HS-27A (cell line): Measurements from ENCODE around the gene TMEM72.

Source experiments
- DNase-seq: peaks from one replicate; pipeline ENCODE4 v3.0.0-alpha.2; 2012; ENCODE audit warnings: low read depth, missing footprints

TMEM72 gene

DNA sequence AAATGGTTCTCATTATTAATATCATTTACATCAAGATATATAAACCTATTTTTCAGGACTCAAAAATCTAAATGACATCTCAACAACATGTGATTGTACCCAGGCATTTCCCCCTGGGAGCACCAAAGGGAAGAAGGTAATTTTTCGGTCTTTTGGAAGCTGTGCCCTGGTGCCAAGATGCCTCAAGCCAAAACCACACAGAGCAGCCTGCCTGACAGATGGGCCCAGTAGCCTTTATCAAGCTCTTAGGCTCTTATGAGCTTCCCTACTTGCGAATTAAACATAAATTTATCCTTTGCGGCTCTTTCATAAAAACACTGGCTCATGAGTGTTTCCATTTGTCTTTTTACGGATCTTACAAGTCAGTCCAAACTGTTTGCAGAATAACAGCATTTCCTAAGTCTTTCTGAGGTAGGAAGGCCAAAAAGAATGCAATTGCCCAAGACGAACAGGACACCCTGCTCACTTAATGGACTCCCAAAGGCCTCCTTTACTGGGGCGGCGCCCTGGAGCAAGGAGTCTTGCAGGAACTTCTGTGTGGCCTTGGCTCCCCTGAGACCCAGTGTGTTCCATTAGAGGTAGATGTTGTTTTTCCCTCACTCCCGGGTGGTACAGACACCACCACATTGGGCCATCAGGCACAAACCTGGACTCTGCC lies 44.4 kb downstream of the TMEM72 start:
- no peak for DNase-seq

DNA sequence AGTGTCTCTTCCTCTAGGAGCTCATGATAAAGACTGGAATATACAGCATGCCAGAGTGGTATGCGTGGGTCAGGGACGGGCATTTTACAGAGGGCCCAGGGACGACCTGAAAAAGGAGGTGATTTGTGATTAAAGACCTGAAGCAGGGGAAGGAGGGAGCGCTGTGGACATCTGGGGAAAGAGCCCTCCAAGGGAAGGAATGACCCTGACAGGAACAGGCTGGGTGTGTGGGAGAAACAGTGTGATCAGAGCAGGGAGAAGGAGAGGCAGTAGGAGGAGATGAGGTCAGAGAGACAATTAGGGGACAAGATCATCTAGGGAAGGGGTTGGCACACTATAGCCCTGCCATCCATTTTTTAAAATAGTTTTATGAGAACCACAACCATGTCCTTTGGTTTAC lies 45.1 kb downstream of the TMEM72 start:
- DNase-seq, result no peak

DNA sequence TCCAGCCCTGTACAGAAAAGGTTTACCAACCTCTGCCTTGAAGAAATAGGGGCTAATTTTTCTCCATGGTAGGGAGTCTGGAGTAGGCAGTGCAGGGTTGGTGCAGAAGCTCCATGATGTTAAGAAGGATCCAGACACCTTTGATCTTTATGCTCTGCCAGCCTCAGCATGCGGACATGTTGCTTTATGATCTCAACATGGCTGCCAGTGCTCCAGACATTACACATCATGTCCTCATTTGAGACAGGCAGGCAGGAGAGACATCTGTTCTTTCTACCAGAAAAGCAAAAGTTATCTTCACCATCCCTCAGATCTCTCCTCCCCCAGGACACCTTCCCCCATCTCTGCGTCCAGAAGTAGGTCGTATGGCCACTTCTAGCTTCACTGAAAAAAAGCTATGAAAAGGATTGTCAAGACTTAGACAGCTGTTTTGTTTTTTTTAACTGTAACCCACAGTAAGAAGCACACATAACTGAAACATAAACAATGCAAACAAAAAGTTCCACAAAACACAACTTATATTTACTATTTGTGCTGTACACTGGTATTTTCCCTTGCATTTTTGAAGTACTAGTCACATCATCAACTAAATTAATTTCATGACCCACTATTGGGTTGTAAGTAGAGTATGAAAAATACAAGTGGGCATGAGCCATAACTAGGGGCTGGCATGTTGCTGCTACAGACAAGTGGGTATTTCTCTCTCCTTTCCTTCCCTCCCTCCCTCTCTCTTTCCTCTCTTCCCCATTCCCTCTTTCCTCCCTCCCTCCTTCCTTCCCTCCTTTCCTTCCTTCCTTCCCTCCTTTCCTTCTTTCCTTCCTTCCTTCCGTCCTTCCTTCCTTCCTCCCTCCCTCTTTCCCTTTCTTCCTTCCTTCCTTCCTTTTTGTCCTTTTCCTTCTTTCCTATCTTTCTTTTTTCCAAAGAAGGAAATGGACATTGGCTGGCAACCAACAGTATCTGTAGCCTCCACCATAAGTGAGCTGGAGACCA lies 45.9 kb downstream of the TMEM72 start:
- no peak for DNase-seq

DNA sequence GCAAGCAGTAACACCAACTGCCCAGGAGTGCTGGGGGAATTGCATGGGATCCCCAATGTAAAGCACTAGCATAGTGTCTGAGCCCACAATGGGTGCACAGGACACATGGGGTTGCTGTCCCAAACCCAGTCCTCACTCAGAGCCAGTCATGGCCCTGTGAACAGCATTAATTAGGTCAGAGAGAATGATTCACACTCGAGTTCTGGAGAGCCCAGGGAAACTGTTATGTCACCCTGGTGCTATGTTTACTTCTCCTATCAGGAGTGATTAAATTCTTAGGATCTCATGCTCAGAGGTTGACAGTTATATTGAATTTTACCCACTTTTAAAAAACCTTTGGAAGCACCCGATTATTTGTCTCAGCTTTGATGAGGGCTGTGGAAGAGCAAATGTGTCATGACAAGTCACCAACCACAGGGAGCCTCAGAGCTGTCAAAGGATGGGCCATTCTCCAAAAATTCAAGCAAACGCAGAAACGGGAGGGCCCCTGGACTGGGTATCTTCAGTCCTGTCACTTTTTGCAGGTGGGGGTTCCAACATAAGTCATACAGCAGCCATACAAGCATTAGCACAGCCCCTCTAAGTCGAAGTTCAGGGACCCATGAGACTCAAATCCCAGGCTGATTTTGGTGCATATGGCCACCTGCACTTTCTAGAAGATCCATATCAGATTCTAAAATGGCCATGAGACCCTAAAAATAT lies 47.2 kb downstream of the TMEM72 start:
- no peak for DNase-seq

DNA sequence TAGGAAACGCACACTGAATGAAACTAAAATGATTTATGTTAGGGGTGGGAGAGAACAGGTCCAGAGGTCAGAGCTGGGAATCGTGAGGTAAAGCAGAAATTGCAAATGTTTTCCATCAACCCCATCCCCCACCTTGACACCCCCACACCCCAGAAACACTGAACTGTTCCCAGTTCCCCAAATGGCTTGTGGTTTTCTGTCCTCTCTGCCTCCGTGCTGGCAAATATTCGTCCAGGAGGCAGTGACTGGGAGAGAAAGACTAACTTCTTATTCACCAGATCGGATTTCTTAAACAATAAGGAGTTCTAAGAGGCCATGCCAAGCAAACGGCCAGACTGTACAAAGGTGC lies 47.7 kb downstream of the TMEM72 start:
- no peak for DNase-seq

DNA sequence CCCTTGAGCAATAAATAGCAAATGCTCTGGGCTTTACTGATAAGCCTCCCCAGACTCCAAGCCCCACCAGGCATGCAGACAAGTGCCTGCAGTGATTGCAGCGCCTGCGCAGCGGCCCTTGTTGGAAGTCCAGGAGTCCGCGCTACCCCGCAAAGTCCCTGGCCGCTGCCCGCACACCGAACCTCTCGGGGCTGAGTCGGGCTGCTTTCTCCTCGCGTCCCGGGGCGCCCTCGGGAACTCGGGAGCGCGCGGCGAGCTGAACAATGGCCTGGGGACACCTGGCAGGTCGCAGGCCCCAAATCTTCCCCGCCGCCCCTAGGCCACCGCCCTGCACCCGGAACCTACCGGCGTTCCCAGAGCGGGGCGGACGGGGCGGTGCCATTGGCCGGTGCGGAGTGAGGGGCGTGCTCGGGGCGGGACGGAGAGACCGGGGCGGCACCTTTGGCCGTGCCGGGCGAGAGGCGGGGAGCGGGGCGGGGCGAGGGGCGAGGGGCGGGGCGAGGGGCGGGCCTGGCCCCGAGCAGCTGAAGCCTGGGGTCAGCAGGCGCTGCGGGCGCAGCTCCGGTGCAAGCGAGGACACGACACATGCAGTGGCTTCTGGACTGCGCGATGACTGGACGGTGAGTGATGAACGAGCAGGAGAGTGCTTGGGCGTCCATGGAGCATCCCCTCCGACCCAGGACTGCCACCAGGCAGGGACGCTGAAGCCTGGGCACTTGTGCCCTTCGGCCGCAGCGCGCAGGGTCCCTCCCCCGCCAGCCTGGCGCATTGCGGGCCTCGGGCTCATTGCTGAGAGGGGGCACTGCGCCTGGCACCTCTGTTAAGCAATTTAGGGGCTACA lies 48.3 kb downstream of the TMEM72 start, which contains the start of gene RASSF4:
Gene RASSF4 (plus strand): TSS at position 556 of the 841 bp plus-strand sequence. CDS start 10,401 bp downstream, outside the sequence.
- no peak for DNase-seq

DNA sequence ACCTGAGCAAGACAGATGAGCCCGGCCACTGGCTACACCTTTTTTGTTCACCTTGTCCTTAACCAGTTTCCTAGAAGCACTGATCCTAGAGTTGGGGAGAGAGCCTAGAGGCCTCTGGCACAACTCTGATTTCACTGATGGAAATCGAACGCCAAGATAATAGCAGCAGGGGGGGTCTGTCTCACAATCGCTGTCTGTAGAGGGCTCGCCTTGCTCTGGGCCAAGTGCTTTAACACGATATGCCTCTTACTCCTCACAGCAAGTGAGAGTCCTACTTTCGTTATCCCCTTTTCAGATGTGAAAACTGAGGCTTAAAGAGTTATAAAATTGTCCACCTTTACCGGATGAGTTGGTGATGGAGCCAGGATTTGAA lies 48.9 kb downstream of the TMEM72 start:
- no peak for DNase-seq

DNA sequence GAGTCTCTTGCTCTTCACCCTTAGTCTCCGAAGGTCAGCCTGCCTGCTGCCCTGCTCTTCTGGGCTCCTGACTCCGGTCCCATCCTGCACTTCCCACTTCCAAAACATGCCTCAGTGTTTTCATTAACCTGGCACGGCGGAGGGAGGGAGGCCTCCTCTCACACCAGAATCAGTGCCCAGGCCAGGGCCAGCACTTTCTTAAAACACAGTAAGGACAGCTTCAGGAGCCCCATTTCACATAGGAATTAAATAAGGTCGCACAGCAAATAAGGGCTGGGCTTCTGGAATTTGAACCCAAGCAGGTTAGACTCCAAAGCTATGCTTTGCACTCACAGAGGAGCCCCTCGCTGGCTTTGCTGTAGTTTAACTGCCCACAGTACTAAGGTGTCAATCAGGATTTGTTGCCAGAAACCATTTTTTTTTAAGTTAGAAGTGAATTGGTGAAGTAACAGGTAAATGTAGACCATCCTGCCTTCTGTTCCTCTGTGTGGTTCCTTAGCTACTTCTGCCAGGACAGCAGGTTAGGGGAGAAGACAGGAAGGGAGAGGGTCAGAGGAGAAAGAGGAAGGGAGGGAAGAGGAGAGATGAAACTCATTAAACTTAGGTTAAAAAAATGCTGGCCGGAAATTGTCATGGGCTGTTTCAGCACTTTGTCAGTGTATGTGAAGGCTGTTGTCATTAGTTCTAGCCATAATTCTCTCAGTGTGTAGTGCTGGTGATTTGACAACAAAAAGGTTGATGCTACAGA lies 49.5 kb downstream of the TMEM72 start:
- no peak for DNase-seq

DNA sequence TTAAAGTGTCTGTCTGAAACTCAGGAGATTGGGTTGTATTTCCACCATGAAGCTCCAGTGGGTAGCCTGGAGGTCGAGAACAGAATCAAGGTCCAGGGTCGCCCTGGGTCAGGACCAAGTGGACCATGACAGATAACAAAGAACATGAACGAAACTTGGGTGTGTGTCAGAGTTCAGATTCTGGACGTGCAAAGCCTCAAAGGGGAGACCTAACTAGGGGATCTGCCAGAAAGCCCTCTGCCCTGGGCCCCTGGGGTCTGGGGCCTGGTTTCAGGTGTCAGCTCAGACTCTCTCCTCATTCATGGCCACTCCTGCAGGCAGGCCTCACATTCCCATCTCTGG lies 50.1 kb downstream of the TMEM72 start:
- no peak for DNase-seq

DNA sequence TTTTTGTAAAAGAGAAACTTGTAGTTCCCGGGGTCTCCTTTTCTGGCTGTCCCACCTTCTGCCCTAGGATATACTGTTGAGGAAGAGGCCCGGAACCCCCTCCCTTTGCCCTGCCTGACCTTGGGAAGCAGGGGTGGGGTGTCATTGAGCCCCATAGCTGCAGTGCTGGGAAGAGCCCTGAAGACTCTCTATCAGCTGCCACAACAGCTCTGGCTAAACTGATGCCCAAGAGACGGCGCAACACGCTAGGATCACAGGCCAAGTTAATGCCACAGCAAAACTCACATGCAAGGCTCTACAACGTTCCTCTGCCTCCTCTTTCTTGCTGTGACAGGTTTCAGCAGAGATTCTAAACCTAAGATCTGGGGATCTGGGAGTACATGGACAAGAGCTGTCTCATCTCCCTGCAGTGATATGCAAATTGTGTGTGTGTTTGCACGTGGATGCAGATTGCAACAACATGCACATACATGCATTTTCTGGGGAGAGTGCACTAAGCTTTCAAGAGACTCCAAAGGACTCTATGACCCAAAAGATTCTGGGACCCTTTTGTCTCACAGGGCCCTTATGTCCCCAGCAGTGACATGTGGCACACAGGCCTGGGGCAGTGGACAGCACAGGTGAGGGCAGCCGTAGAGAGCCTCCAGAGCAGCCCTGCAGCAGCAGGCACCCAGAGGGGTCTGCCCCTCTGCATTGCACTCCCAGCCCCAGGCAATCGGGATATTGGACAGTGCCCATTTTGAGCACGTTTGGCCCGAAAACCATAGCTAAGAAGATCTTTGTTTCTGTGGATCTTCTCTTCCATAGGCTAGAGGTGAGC lies 51.0 kb downstream of the TMEM72 start:
- DNase-seq, result no peak

DNA sequence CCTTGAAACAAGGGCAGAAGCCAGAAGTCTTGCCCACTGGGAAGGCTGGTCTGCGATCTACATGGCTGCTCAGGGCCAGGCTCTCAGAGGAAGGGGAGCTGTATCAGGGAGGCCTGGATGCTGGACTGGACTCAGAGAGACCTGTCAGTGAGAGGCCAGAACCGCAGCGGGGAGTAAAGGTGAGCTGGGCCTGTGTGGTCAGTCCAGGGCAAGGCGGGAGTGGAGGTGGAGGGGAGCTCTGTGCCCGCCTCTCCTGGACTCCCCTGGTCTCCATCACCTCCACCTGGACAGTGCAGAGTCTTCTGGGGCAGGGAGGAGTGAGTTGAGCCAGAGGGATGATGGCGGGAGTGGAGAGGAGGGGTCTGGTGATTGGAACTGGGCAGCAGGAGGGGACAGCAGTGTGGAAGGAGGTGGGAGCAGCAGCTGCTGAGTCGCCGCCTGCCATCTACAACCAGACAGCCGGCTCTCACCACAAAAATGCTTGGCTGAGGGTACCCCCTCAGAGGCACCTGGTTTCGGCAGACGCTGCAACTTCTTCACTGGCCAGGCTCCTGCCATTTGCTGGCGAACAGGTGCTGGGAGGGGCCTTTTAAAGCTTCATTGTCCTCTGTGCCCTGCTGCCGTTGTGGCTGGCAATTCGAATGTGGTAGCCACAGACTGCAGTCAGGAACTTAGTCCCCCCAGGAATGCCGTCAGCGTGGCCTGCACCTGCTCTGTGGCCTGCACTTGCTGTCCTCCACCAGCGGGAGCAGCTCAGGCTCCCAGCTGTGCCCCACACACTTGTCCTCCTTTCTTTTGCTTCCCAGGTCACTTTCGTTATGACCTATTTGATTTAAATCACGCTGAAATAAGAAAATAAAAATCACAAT lies 52.0 kb downstream of the TMEM72 start:
- DNase-seq, result no peak

DNA sequence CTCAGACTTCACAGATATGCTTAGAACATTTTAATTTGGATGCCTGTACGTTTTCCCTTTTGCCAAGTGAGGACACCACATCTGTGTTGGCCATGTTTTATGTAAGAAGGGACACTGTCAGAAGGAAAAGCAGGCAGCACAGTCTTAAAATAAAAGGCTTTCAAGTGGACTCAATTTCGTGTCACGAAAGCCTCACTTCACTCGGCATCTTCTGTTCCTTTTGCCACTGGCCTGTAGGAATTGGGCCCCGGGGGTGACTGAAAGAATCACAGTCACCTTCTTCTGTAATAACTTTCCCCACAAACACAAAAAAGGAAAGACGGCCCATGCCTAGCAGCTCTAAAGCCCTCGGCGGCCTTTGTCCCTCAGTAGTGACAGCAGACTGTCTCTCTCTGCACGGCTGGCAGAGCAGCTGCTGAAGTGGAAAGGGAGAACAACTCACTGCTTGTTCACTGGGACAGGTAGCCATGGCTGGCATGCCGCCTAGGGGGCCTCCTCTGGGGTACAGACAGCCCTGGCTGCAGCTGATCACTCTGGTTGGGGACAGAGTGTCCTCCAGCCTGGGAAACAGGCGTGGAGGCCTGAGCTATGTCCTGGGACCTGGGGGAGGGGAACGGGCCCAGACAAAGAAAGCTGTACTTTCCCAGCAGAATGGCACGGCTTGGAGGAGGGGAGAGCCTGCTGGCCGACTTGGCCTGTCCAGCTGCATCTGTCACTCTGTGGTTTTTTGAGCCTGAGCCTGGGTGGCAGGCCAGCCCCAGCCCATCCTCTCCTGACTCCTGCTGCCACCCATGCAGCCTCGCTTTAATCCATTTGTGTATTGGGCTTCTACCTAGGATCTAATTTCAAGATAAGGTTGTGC lies 52.9 kb downstream of the TMEM72 start:
- no peak for DNase-seq

DNA sequence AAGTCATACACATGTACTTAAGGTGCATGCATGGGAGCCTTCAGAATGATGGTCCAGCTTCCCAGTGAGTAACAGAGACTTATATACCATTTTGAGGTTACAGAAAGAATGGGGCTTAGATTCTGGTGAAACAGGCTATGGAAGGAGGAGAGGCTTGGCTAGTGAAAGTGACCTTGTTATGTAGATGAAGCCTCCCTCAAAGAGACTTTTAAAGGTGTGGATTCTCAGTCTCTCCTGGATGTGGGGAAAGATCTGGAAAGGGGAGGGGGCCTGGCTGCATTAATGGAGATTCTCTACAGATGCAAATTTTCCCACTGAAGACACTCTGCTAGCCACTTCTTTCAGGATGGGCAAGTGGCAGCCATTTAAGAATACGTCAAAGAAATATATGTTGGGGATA lies 54.0 kb downstream of the TMEM72 start:
- no peak for DNase-seq

DNA sequence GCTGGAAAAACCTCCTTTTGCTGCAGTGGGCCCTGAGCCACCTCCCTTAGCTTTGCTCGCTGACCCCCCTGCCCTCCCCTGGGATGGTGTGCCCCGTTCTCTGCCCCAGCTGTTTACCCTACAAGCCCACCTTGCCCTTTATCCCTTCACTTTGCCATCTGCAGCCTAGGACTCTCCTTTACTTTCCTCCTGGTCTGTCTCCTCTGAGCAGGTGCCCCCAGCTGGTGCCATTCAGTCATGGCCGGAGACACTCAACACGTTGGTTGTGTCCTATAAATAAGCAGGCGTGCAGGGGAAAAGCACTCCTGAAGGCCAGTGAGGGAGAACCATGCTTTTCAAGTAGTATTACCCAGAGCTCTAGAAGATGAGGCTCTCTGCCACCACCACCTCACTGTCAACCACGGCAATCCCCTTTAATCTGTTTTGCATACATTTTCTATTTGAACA lies 54.5 kb downstream of the TMEM72 start:
- DNase-seq, result no peak

DNA sequence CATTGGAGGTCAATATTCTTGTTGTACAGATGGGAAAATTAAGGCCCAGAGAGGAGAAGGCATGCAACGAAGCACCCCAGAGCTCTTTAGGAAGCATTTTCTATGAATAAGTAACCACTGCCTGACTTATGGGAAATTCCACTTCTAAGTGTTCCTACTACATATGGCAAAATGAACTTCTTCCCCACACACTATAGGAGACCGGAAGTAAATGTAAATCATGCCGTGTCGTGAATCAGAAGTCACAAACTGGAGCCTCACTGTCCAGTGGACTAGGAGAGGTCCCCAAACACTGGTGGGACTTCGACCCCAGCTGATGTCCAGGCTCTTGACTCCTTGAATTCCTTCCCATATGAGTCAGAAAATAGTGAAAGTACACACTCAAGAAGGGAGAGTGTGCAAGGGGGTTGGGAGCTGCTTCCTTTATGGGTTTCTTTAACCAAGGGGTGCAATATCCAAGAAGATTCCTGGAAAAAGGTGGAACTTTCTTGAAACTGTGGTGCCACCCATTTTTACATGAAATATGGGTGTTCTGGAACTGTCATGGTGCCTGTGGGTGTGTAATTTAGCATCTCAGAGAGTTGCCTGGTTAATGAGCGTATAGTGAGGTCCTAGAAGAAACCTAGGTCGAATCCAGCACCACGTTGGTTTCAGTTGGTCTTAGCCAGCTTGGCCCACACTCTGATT lies 55.1 kb downstream of the TMEM72 start:
- no peak for DNase-seq

DNA sequence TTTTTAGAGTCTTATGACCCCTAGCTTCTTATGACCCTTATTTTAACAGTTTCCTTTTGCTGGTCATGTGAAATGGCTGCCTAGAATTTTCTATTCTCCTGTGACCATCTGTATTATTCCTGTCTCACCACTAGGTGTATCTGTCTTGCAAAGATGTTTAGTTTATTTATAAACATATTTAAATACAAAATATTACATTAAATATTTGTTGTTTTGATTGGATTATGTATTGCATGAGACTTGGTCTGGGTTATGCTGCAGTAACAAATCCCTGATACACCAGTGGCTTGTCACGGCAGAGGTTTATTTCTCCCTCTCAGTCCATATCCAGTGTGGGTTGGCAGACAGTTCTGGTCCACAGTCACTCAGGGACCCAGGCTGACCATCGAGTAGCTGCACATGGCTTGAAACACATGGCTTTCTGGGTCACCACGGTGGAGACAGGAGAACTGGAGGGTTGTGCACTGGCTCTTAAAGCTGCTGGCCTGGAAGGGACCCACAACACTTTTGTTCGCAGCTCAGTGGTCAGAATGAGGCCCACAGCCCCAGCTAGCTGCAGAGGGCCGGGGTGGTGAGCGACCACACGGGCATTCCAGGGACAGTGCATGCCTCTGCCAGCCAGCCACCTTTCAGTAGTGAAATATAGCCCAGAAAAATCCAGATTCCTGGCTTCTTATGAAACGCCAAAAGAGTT lies 55.8 kb downstream of the TMEM72 start:
- no peak for DNase-seq

DNA sequence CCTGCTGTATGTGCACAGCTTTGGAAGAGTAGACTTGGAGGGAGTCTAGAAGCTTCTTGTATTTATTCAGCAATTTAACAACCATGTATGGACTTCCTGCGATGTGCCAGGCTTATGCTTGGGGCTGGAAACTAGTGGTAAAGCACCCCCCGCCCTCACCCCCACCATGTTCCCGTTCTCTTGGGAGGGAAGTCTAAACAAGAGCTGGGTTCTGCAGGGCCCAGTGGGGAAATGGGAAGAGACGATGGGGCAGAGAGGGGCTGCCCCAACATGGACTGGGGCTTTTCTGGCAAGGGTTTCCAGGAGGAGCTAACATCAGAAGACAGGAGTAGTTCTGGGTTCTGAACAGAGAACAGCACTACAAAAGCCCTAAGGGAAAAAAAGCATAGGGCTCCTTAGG lies 56.5 kb downstream of the TMEM72 start:
- DNase-seq, result no peak
